MM.1S (cell line): ENCODE measurements around the gene MBD5.

Experiments
- CTCF ChIP-seq: fragments of 300-600 bp; sonication (generic); IDR thresholded peaks from 2 replicates; pipeline ENCODE4 v1.5.1; 2016; ENCODE audit warnings: antibody characterized with exemption, low read length, mixed read lengths
- EZH2 ChIP-seq: fragments of 300-600 bp; sonication (generic); optimal IDR thresholded peaks from 2 replicates; pipeline ENCODE3; 2017; ENCODE audit warnings: low read depth, mild to moderate bottlenecking, antibody characterized with exemption, low read length, mixed read lengths
- EZH2phosphoT487 ChIP-seq: fragments of 300-600 bp; sonication (generic); IDR thresholded peaks from 2 replicates; pipeline ENCODE4 v1.6.1; 2018; ENCODE audit warnings: antibody characterized with exemption, low read length

- no peak for TF ChIP-seq CTCF
- TF ChIP-seq EZH2, result no peak
- no peak for TF ChIP-seq EZH2phosphoT487
Observed at GRCh38 chr2:148525130-148525529, 504.2 kb downstream of the MBD5 start.
